Left forelimb (tissue), 1 donor: ENCODE measurements around the gene PKD1.

ENCODE experiments used
- DNase-seq: peaks from one replicate; pipeline ENCODE4 v3.0.0-alpha.2; 2018; ENCODE audit warnings: low spot score

Gene PKD1

GRCh38 chr16:2135770-2136490, at the start of gene PKD1:
PKD1 (minus strand) TSS chr16:2135898; CDS start chr16:2135689, 209 bp downstream.
- DNase-seq: peak; percentile 88

DNA sequence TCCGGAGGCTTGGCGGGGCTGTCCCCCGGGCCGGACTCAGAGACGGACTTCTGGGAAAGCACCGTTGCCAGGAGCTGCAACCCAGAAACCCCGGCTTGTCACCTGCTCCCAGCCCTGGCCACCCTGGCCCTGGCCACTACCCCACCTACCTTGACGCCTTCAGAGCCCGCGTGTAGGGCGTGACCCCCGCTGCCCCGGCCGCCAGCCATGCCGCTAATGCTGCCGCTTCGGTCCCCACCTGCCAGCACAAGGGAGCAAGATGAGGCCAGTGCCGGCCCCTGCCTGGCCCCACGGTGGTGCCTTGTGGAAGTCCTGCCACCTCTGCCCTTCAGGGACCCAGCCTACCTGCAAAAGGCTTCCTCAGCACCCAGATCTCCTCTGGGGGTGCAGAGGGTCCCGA, 49.3 kb upstream of the PKD1 start:
- no peak for DNase-seq

DNA sequence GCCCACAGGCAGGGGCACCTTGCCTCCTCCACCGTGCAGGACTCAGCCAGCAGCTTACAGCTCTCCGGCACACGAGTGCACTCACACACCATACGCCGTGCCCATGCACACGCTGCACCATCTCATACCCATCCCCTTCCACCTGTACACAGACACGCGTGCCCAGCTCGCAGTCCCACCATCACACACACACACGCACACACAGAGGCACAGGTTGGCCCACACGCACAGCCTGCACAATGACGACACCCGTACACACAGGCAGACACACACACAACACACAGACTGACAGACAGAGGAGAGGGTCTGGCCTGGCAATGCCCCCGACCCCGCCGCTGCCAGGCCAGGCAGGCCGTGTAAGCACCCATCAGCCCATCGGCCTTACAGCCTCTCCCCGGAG, 48.6 kb upstream of the PKD1 start:
- no peak for DNase-seq

DNA sequence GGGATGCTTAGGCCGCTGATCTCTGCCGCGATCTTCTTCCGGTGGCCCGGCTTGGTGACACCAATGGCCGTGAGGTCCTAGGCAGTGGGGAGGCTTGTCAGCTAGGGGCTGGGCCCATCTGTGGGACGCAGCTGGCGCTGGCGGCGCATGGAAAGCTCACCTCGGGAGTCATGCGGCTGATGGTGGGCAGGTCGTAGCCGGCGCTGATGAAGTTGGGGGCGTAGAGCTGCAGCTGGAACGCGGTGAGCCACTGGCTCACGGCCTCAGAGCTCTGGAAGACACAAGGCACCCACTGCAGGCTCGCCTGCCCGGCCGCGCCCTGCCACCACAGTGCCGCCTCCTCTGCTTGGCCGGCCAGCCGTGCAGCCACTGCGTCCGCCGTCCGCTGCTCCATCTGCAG, 48.0 kb upstream of the PKD1 start:
- DNase-seq: no peak

DNA sequence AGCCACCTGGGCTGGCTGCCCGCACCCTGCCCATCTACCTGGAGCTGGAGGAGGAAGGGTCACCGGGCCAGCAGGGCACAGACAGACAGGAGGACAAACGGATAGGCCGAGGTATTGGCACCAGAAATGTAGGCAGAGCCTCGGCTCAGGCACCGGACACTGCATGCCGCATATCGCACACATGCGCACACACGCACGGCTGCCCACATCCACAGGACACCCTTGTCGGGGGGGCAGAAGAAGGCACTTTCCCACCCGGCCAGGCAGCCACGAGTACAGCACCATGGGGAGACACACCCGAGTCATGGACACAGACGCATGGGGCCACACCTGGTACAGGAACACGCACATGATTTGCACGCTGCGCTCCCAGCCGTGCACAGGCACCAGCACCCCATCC, 46.3 kb upstream of the PKD1 start:
- DNase-seq: no peak

DNA sequence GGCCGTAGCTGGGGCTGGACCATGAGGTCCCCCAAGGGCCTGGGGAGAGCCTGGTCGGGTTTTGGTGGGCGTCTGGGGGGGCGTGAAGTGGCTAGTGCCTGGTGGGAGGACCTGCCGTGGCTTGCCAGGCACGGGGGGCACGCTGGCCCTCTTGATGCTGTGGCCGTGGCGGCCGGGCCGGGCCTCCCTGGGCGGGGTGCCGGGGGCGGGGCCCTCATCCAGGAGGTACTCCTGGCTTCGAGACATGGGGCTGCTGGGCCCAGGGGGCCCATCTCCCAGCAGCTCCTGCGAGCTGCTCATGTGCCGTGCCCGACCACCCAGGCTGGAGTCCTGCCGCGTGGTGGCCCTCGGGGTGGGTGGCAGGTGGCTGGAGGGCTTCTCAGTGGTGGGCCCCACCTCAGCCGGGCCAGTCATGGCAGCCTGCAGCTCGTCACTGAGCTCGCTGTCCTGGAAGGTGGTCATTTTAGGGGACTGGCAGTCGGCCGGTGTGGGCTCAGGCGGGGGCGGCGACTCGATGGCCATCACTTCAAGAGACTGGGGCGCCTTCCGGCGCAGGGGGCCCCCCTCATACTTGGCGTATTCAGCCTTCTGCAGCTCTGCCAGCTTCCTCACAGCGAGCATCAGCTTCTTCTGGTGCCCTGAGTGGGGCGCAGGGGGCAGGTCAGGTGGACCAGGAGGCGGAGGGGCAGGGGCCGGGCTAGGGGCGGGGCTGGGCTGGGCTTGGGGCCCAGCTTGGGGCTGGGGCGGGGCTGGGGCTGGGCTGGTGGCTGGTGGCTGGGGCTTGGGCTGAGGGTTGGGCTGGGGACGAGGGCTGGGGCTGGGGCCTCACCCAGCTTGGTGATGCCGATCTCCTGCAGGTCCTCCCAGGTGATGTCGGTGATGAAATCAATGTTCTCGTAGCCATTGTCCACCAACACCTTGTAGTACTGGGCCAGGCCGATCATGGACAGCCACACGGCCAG, 45.5 kb upstream of the PKD1 start:
- DNase-seq: no peak

- no peak for DNase-seq
Observed at GRCh38 chr16:2180461-2180860, 44.8 kb upstream of the PKD1 start.

GRCh38 chr16:2179576-2179975, 43.9 kb upstream of the PKD1 start:
- no peak for DNase-seq

GRCh38 chr16:2179107-2179501, 43.4 kb upstream of the PKD1 start:
- no peak for DNase-seq

GRCh38 chr16:2178321-2179106, 42.8 kb upstream of the PKD1 start:
- DNase-seq: no peak

GRCh38 chr16:2177561-2177960, 41.9 kb upstream of the PKD1 start:
- DNase-seq: no peak

GRCh38 chr16:2177101-2177500, 41.4 kb upstream of the PKD1 start:
- DNase-seq: no peak

GRCh38 chr16:2176047-2176446, 40.3 kb upstream of the PKD1 start:
- DNase-seq: no peak

GRCh38 chr16:2175454-2175853, 39.8 kb upstream of the PKD1 start:
- no peak for DNase-seq

- no peak for DNase-seq
Observed at GRCh38 chr16:2174396-2175131, 38.9 kb upstream of the PKD1 start.

DNA sequence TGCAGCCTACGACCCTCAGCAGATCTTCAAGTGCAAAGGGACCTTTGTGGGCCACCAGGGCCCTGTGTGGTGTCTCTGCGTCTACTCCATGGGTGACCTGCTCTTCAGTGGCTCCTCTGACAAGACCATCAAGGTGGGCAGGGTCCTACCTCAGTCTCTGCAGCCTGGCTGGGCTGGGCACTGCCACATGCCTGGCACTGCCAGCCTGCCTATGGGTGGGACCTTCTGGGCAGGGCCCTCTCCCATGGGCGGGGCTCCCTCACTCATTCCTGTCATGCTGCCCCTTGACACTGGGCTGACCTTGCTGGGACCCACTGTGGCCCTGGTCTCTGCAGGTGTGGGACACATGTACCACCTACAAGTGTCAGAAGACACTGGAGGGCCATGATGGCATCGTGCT, 38.2 kb upstream of the PKD1 start:
- DNase-seq: no peak

DNA sequence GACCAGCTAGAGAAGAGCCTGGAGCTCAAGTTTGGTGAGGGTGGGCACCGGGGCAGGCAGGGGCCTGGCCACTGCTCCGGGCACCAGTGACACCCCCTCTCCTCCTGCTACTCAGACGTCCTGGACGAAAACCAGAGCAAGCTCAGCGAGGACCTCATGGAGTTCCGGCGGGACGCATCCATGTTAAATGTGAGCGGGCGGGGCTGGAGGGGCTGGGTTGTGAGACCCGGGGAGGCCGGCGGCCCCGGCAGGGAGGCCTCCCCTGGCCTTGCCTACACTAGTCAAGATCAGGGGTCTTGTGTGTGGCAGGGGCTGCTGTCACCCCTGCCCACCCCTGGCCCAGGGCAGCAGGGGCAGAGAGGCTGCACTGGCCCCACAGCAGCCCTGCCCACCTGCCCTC, 37.7 kb upstream of the PKD1 start:
- DNase-seq: no peak

DNA sequence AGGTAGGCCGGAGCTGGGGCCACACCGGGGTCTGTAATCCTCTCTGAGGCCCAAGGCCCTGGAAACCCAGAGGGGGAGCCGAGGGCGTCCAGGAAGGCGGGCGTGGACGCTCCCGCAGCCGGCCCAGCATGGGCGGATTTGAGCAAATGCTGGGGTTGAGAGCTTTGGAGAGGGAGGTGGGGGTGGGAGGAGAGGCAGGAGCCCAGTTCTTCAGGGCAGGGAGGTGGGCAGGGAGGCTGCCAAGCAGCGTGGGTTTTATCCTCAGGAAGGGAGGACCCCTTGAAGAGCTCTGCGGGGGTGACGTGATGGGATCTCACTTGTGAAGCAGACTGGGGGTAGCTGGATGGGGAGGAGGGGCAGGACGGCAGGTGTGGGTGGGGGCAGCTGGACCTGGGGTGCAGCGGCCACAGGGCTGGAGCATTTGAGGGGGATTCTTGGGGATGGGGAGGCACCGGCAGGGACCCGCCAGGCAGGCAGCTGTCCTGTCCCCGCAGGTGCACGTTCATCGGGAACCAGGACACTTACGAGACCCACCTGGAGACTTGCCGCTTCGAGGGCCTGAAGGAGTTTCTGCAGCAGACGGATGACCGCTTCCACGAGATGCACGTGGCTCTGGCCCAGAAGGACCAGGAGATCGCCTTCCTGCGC, 37.1 kb upstream of the PKD1 start:
- DNase-seq: no peak

- no peak for DNase-seq
Observed at GRCh38 chr16:2171601-2172178, 36.0 kb upstream of the PKD1 start.

DNA sequence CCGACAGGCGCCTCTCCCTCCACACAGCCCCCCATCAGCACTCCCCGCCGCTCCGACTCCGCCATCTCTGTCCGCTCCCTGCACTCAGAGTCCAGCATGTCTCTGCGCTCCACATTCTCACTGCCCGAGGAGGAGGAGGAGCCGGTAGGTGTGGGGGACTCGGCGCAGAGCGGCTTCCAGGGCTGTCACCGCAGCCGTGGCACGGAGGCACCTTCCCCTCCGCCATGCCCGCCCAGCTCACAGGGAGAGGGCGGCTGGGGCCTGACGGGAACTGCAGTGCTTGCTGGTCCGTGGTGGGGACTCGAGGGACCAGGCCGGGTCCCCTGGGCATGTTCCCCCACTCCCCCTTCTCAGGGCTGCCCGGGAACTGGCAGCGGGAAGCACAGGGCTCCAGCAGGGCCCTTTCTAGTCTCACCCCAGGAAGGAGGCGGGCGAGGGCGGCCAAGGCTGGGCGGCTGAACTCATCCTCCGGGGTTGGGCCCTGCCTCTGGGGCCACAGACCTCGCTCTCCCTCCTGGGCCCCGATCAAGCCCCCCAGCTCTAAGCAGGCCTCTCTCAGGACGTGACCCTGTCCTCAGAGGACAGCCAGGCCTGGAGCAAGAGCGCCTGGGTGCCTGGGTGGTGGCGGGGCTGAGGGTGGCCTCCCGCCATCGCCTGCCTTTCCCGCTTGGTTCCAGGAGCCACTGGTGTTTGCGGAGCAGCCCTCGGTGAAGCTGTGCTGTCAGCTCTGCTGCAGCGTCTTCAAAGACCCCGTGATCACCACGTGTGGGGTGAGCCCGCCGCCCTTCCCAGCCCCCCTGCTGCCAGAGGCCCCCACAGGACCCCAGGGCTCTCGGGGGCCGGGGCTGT, 35.1 kb upstream of the PKD1 start:
- no peak for DNase-seq
